ENCODE measurements around the gene CCDC50. TPM values are rescaled to one million over a fixed set of nuclear protein-coding genes. Genes with fewer than 3 reads are reported as not detected.

The CCDC50 gene
- total and polyA plus RNA-seq, 2 donors (not counting 3 experiments of a cell fraction or from before 2014, with no cell fraction given), result 44.4 to 137 TPM

GRCh38 chr3:191342006-191342405 lies 12.8 kb downstream of the CCDC50 start:
- BruUV-seq (replicated peaks), result no TSS peak
- H3K9me3 ChIP-seq (replicated peaks; ENCODE audit: control insufficient read depth, insufficient read depth, low read length), result no peaks in the 10 kb centered on the region
- no peaks in the 10 kb centered on the region for H3K9me1 ChIP-seq (replicated peaks; ENCODE audit: control insufficient read depth, extremely low read depth, insufficient read depth, low read length)
- H4K20me1 ChIP-seq (replicated peaks; ENCODE audit: control insufficient read depth, extremely low read depth, insufficient read depth, low read length), result peaks cover 2% of the 10 kb centered on the region
- DNase-seq (ENCODE audit: low read depth, low spot score) (no peak), FAIRE-seq (no peak)
- no peak overlapping the region for H3K27ac ChIP-seq (ENCODE audit: insufficient read depth, low read depth, low read length)
- intact Hi-C loops (cut with micrococcal nuclease), result no loop called here
- H3K79me2 ChIP-seq (ENCODE audit: control insufficient read depth, insufficient read depth, low read length), result peaks cover 99% of the 10 kb centered on the region
- H3K27me3 ChIP-seq (ENCODE audit: control insufficient read depth in 2 of 2, insufficient read depth in 2 of 2, low read length in 2 of 2), result no peaks in the 10 kb centered on the region
- H3K4me3 ChIP-seq (replicated peaks in 1 of 3; ENCODE audit: insufficient read depth in 1 of 3, low read depth in 1 of 3, low read length in 3 of 3), result no peak overlapping the region
- H3K4me1 ChIP-seq (ENCODE audit: control insufficient read depth, extremely low read depth, insufficient read depth, low read length), result peaks cover 39% of the 10 kb centered on the region
- H3K9ac ChIP-seq (replicated peaks; ENCODE audit: extremely low read depth, insufficient read depth, low read length), result no peak overlapping the region
- ChIA-PET POLR2A (no interaction called here), CTCF (interaction anchor here (1.0 to 2.8 kb wide), 2 partner anchors 14 to 25 kb away, joined by 3 to 11 read pairs; no protein-coding TSS in a partner anchor)
- dilution Hi-C loops (cut with MboI; ENCODE audit: extremely low pct_ligation_motif_present, low sequenced_read_pairs), result no loop called here
- peaks cover 0 to 2% of the 10 kb centered on the region in 2 experiments for H3K36me3 ChIP-seq (ENCODE audit: control insufficient read depth in 2 of 2, extremely low read depth in 1 of 2, insufficient read depth in 2 of 2, low read length in 2 of 2)
- H3K4me2 ChIP-seq (ENCODE audit: insufficient read depth, low read length), result no peak overlapping the region
- TF ChIP-seq CTCF (IDR thresholded peaks at IDR 0.05; ENCODE audit: extremely low read depth in 1 of 2, insufficient read depth in 1 of 2, low read depth in 1 of 2, low read length in 2 of 2) (no peak), POLR2A (IDR thresholded peaks at IDR 0.05; ENCODE audit: low read depth, low read length) (no peak), GATA2 (IDR thresholded peaks at IDR 0.05; ENCODE audit: insufficient read depth, insufficient read length, low read depth, low read length) (no peak), JUN (IDR thresholded peaks at IDR 0.05; ENCODE audit: borderline replicate concordance, insufficient read depth, insufficient read length, low read depth) (no peak), EZH2 (IDR thresholded peaks at IDR 0.05; ENCODE audit: borderline replicate concordance, low read depth, low read length, severe bottlenecking) (no peak), MAX (IDR thresholded peaks at IDR 0.05; ENCODE audit: insufficient read depth, insufficient read length) (no peak)
- no peak overlapping the region for H2AFZ ChIP-seq (ENCODE audit: low read depth, low read length)

All from endothelial cell of umbilical vein (primary cell).